OCI-LY3 (cell line): ENCODE results near the gene TSPAN31.

ENCODE experiments used
- EZH2phosphoT487 ChIP-seq: fragments of 200-600 bp; shearing (Covaris generic); IDR thresholded peaks from 2 replicates; pipeline ENCODE4 v1.6.1; 2018; ENCODE audit warnings: antibody characterized with exemption, mixed run types, low read depth
- TF ChIP-seq, protein P1 (sequence below): fragments of 200-600, 300-600 bp; sonication (generic); IDR thresholded peaks from 2 replicates; pipeline ENCODE4 v1.5.1; 2014; ENCODE audit warnings: antibody characterized with exemption, low read length, low read depth

DNA sequence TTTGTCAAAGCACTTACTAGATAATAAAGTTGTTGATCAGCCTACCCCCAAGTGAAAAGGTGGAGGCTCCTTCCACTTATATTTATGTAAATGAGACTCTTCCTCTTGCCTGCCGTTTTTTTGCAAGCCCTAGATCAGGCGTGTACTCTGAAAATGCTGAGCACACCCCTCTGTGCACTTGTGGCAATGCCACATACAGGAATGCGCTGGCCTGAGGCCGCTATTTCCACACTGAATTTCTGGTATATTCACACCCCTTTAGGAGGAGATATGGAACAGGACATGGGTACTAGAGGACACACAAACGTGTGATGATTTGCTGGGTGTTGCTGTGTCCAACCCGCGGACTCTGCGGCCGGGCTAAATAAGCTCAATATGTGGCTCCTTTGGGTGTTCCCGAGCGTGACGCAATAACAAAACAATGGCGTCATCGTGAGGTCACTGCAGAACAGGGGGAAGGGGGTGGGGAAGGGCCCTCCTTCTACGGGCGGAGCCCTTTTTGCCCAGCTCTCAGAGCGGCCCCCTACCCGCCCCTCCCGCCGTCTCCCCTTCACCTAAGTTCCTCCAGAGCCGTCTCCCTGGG lies 554 bp upstream of the TSPAN31 start:
- TF ChIP-seq, protein P1, sequence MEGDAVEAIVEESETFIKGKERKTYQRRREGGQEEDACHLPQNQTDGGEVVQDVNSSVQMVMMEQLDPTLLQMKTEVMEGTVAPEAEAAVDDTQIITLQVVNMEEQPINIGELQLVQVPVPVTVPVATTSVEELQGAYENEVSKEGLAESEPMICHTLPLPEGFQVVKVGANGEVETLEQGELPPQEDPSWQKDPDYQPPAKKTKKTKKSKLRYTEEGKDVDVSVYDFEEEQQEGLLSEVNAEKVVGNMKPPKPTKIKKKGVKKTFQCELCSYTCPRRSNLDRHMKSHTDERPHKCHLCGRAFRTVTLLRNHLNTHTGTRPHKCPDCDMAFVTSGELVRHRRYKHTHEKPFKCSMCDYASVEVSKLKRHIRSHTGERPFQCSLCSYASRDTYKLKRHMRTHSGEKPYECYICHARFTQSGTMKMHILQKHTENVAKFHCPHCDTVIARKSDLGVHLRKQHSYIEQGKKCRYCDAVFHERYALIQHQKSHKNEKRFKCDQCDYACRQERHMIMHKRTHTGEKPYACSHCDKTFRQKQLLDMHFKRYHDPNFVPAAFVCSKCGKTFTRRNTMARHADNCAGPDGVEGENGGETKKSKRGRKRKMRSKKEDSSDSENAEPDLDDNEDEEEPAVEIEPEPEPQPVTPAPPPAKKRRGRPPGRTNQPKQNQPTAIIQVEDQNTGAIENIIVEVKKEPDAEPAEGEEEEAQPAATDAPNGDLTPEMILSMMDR = no peak
- TF ChIP-seq EZH2phosphoT487 = no peak
